NB4 (cell line): ENCODE measurements around the gene FLNC.

ENCODE experiments used
- DNase-seq: peaks from one replicate; pipeline ENCODE4 v3.0.0; 2010; ENCODE audit warnings: low read depth
- H3K4me3 ChIP-seq: one replicate; pipeline ENCODE4 v1.5.1; 2011; ENCODE audit warnings: mild to moderate bottlenecking, low read depth, low read length, moderate library complexity
- MYC ChIP-seq: IDR thresholded peaks from 2 replicates; pipeline ENCODE4 v1.6.1; 2011; ENCODE audit warnings: low read depth, low read length
- POLR2A ChIP-seq: IDR thresholded peaks from 2 replicates; pipeline ENCODE4 v1.6.1; 2011; ENCODE audit warnings: mild to moderate bottlenecking; ENCODE audit not compliant: insufficient read length; ENCODE audit errors: extremely low read depth
- TF ChIP-seq, protein P1 (sequence below): IDR thresholded peaks from one replicate; pipeline ENCODE4 v1.5.1; 2012; ENCODE audit warnings: low read depth, low read length
- TF ChIP-seq, protein P2 (sequence below): IDR thresholded peaks from 2 replicates; pipeline ENCODE4 v1.6.1; 2011; ENCODE audit warnings: low read depth, low read length

FLNC gene

DNA sequence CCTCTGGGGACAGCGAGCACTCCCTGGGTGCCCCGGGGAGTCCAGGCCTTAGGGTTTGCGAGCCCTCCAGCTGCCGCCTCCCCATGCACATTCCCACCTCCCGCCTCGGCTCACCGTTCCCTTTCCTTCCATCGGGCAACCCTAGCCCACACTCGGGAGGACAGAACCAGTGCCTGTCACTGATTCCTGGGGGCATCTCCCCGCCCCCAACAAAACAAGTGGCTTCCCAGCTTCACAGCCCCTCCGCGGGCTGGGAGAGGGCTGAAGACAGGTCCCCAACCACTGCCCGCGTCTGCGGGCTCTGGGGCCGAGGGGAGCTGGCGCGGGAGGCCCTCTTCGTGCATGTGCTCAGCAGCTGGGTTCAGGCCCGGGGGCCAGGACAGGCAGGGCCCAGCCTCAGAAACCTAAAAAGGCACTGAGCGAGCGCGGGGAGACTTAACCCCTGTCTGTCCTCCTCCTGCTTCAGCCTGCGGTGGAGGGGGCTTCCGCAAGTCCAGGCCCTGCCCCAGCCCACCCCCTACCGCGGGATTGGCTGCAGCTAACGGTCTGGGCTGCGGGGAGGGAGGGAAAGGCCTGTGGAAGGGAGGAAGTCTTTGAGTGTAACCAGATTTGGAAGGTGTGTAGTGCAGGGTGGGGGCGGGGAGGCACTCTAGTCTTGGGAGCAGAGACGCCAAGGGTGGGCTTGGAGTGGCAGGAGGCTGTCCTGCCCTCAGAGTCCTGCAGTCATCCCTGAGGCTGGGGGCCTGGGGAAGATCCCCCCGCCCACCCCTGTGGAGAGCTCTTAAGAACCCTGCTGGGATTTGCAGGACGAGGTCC lies 1.2 kb downstream of the FLNC start:
- peak; percentile 93 for DNase-seq
- H3K4me3 ChIP-seq: peak overlapping the region; percentile 42
- TF ChIP-seq MYC (peak; percentile 38), POLR2A (peak; percentile 67)
- TF ChIP-seq, protein P1, sequence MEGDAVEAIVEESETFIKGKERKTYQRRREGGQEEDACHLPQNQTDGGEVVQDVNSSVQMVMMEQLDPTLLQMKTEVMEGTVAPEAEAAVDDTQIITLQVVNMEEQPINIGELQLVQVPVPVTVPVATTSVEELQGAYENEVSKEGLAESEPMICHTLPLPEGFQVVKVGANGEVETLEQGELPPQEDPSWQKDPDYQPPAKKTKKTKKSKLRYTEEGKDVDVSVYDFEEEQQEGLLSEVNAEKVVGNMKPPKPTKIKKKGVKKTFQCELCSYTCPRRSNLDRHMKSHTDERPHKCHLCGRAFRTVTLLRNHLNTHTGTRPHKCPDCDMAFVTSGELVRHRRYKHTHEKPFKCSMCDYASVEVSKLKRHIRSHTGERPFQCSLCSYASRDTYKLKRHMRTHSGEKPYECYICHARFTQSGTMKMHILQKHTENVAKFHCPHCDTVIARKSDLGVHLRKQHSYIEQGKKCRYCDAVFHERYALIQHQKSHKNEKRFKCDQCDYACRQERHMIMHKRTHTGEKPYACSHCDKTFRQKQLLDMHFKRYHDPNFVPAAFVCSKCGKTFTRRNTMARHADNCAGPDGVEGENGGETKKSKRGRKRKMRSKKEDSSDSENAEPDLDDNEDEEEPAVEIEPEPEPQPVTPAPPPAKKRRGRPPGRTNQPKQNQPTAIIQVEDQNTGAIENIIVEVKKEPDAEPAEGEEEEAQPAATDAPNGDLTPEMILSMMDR: no peak
- TF ChIP-seq, protein P2, sequence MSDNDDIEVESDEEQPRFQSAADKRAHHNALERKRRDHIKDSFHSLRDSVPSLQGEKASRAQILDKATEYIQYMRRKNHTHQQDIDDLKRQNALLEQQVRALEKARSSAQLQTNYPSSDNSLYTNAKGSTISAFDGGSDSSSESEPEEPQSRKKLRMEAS: peak; percentile 77

DNA sequence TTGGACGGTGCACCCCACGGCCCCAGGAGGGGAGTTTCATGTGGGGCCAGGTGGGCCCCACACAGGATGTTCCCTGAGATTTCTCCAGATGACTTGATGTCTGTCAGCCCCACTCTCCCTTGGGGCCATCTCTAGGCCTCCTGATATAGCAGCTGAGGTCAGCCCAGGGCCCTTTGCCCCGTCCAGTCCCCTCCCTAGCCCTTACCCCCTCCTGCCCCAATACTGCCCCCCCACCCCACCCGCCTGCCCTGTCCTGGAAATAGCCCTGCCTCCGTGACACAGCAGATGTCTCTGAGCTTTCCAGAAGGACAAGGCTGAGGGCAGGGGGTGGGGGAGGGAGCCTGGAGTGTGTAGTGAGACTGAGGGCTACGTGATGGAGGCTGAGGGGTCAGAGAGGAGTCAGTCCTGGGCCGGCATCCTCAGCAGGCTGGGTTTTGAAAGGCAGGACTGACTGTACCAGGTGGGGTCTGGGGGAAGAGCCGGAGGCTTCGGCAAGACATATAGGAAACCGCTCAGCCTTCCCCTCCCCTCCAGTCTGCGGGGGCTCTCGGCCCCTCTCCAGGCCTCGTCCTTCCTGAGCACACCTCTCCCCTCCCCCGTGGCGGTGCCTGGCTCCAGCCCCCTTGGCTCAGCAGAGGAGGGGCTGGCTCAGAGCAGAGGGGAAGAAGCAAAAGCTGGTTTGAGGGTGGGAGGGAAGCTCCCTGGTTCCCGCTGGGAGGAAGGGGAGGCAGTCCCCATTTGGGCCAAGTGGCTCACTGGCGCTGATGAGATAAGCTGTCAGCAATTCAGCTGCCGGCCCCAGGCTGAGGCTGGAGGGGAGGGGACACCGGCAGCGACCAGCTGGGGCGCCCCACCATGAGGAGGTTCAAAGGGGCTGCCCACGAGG lies 2.0 kb downstream of the FLNC start:
- DNase-seq: peak; percentile 84
- H3K4me3 ChIP-seq: peak overlapping the region; percentile 42
- TF ChIP-seq MYC (no peak), POLR2A (no peak)
- TF ChIP-seq, protein P1: no peak
- TF ChIP-seq, protein P2: no peak

DNA sequence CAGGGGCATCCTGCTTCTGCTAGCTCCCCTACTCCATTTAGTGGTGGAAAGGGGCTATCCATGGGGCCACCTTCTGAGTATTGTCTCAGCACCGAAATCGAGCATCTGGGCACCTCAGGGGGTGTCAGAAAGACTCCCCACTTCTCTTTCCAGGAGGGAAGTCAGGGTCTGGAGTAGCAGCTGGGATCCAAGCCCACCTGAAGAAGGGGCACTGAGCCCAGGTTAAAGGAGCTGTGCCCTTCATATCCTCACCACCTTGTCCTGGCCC lies 2.6 kb downstream of the FLNC start:
- TF ChIP-seq POLR2A (no peak), MYC (no peak)
- TF ChIP-seq, protein P2: no peak
- TF ChIP-seq, protein P1: no peak
- no peak for DNase-seq
- H3K4me3 ChIP-seq: no peak overlapping the region

DNA sequence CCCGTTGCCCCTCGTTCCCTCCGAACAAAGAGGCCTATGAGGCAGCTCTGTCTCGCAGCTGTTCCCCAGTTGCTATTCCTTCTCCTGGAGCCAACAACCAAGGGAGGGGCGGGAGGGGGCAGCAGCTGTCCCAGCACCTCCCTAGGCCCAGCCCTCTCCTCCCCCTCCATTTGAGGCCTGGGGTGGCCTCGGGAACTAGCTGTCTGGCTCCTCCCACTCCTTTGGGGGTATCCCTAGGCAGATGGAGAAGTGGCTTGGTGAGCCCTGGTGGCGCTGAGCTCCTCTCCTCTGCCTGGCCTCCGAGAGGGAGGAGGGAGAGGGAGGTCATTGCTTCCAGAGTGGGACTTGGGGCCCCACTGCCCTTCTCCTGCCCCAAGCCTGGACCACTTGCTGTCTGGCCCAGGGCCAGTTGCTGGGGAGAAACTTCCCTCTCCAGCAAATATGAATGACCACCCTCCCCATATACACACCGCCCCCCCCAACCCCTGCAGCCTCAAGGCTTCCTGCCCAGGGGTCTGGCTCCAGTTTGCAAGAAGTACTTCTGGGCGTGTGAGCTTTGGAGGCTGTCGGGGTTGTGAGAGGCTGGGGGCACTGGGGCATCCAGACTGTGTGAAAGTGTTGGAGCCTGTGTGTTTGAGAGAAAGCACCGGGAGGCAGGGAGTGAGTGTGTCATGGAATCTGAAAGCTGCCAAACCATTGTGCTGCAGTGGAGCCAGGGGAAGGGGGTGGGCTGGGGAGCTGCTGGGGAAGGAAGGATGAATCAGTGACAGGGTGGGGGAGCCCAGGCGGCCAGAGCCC lies 3.1 kb downstream of the FLNC start:
- H3K4me3 ChIP-seq: no peak overlapping the region
- DNase-seq: peak; percentile 90
- TF ChIP-seq, protein P1: no peak
- TF ChIP-seq, protein P2: 0 out of 2 replicates have a peak, but pooled peaks have one; percentile 8

DNA sequence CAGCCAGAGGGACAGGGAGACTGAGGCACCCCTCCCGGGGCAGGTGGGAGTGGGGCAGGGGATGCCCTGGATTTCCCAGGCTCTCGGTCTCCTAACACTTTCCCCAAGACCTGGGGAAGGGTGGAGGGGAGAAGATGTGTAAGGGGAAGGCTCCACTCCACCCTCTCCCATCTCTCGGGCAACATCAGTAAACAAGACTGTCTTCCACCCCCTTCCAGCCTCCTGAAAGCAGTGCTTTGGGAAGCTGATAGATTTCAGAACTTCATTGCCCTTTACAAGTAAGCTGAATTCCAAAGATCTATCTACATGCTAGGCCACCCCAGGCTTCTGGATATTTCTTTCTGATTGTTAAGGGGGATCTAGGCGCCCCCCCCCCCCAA lies 3.7 kb downstream of the FLNC start:
- no peak overlapping the region for H3K4me3 ChIP-seq
- TF ChIP-seq, protein P1: no peak
- TF ChIP-seq, protein P2: no peak
- no peak for TF ChIP-seq POLR2A
- no peak for TF ChIP-seq MYC
- DNase-seq: no peak
